B cell (primary cell): ENCODE results near the gene HS1BP3. TPM values are rescaled to one million over a fixed set of nuclear protein-coding genes. Genes with fewer than 3 reads are reported as not detected.

Experiments
- ATAC-seq: fragments of 200-7000 bp; cut with Tn5 transposase; one replicate; pipeline ENCODE4 v1.10.0; 2021; ENCODE audit warnings: low read depth, mild to moderate bottlenecking, moderate number of reproducible peaks, moderate library complexity
- CTCF ChIA-PET: fragments of 350-600 bp; sonication (Branson Sonifier 250); formaldehyde crosslinking; loops from one replicate; lab custom pipeline; 2021; ENCODE audit warnings: antibody characterized with exemption, inconsistent platforms; lab: Charles Lee
- POLR2A ChIA-PET: fragments of 350-600 bp; sonication (Branson Sonifier 250); formaldehyde crosslinking; loops from one replicate; lab custom pipeline; 2021; ENCODE audit warnings: antibody characterized with exemption; lab: Charles Lee
- DNase-seq: peaks from one replicate; pipeline ENCODE4 v3.0.0; 2013
- H2AFZ ChIP-seq: 2 replicates; pipeline ENCODE4 v1.6.1; 2012; ENCODE audit warnings: mild to moderate bottlenecking, low read depth, low read length; ENCODE audit not compliant: insufficient read depth, poor library complexity, severe bottlenecking
- H3K27ac ChIP-seq, 2 donors: 1 replicate in 1 of 2; 2 replicates in 1 of 2; pipeline ENCODE4 v1.5.1; 2012 to 2013; ENCODE audit warnings: low read length in 2 of 2, mild to moderate bottlenecking in 2 of 2, moderate library complexity in 1 of 2
- H3K27me3 ChIP-seq, 4 experiments: fragments of 200-600 bp in 1 of 4; sonication (generic) in 1 of 4; replicated peaks in 1 of 4; 1 replicate in 2 of 4; 2 replicates in 2 of 4; pipeline versions ENCODE4 v1.6.1 to v1.7.0; 2013 to 2016; ENCODE audit warnings: low read length in 3 of 4, mild to moderate bottlenecking in 2 of 4, mixed read lengths in 1 of 4, moderate library complexity in 1 of 4; ENCODE audit not compliant: insufficient read depth in 4 of 4, control insufficient read depth in 3 of 4; ENCODE audit errors: control extremely low read depth in 1 of 4
- H3K36me3 ChIP-seq, 2 experiments: replicated peaks in 1 of 2; 1 replicate in 1 of 2; 2 replicates in 1 of 2; pipeline versions ENCODE4 v1.6.1 to v1.7.1; 2013; ENCODE audit warnings: low read length in 1 of 2; ENCODE audit not compliant: insufficient read depth in 2 of 2, control insufficient read depth in 1 of 2; ENCODE audit errors: control extremely low read depth in 1 of 2, extremely low read depth in 1 of 2
- H3K4me1 ChIP-seq, 2 donors: fragments of 200-600 bp in 1 of 2; sonication (generic) in 1 of 2; 1 replicate in 1 of 2; 2 replicates in 1 of 2; pipeline versions ENCODE4 v1.5.1 to v1.6.1; 2013 to 2017; ENCODE audit warnings: low read length in 2 of 2; ENCODE audit not compliant: control insufficient read depth in 2 of 2, insufficient read depth in 2 of 2
- H3K4me2 ChIP-seq: replicated peaks from 2 replicates; pipeline ENCODE3; 2012; ENCODE audit warnings: mild to moderate bottlenecking, low read depth, low read length; ENCODE audit not compliant: poor library complexity, severe bottlenecking
- H3K4me3 ChIP-seq, 5 experiments: fragments of 200-600 bp in 1 of 5; sonication (generic) in 1 of 5; 1 replicate in 3 of 5; 2 replicates in 2 of 5; pipeline versions ENCODE4 v1.5.1 to v1.7.0; 2011 to 2016; ENCODE audit warnings: low read length in 4 of 5, mild to moderate bottlenecking in 4 of 5, low read depth in 2 of 5, control low read depth in 1 of 5, moderate library complexity in 1 of 5; ENCODE audit not compliant: insufficient read depth in 1 of 5; ENCODE audit errors: control extremely low read depth in 1 of 5, extremely low read depth in 1 of 5
- H3K79me2 ChIP-seq: fragments of 200-600 bp; sonication (generic); one replicate; pipeline ENCODE4 v1.6.0; 2016; ENCODE audit warnings: low read length; ENCODE audit not compliant: control insufficient read depth, insufficient read depth
- H3K9ac ChIP-seq: fragments of 200-600 bp; sonication (generic); 2 replicates; pipeline ENCODE4 v1.6.1; 2017; ENCODE audit warnings: mild to moderate bottlenecking, low read length, moderate library complexity
- H3K9me3 ChIP-seq, 3 donors: one replicate each; pipeline versions ENCODE4 v1.6.1 to v1.7.1; 2013; ENCODE audit warnings: low read length in 2 of 3; ENCODE audit not compliant: control insufficient read depth in 2 of 3, insufficient read depth in 1 of 3; ENCODE audit errors: control extremely low read depth in 1 of 3
- H4K20me1 ChIP-seq: 2 replicates; pipeline ENCODE4 v1.6.0; 2012; ENCODE audit warnings: mild to moderate bottlenecking, low read length; ENCODE audit not compliant: insufficient read depth, control insufficient read depth, poor library complexity, severe bottlenecking
- H3K27ac Mint-ChIP-seq: one replicate; pipeline ENCODE4 v1.8.0; 2021; ENCODE audit warnings: mixed read lengths
- H3K27me3 Mint-ChIP-seq: one replicate; pipeline ENCODE4 v1.8.0; 2021; ENCODE audit warnings: mixed read lengths
- H3K4me1 Mint-ChIP-seq: one replicate; pipeline ENCODE4 v1.8.0; 2021; ENCODE audit warnings: mixed read lengths
- H3K4me3 Mint-ChIP-seq: one replicate; pipeline ENCODE4 v1.8.0; 2021; ENCODE audit warnings: mixed read lengths
- H3K9me3 Mint-ChIP-seq: one replicate; pipeline ENCODE4 v1.8.0; 2022; ENCODE audit warnings: mixed read lengths; ENCODE audit not compliant: insufficient read depth
- EZH2 ChIP-seq: IDR thresholded peaks from 2 replicates; pipeline ENCODE4 v1.6.1; 2012; ENCODE audit warnings: borderline replicate concordance, low read depth, mild to moderate bottlenecking, moderate library complexity, low read length; ENCODE audit not compliant: insufficient read depth, poor library complexity, severe bottlenecking
- WGBS: methylation state at CpG from one replicate; pipeline ENCODE4 v1.1.5; 2013; ENCODE audit warnings: missing lambda C conversion rate; ENCODE audit not compliant: insufficient coverage; 5-methylcytosine and 5-hydroxymethylcytosine counted together
- intact Hi-C: fragments of 100-400 bp; cut with micrococcal nuclease; formaldehyde crosslinking; loops from one replicate; pipeline ENCODE4 v1.10.0; 2022
- polyA plus RNA-seq: library from polyadenylated mRNA; depleted of rRNA; stranded (reverse); fragments of >200 nt; gene quantifications from 2 replicates; pipeline ENCODE4 v1.2.3, GENCODE V29; 2012
- total RNA-seq, 2 donors: library from RNA; stranded (reverse); fragments of 120-200 nt in 1 of 2; gene quantifications; 1 replicate in 1 of 2; 2 replicates in 1 of 2; pipeline versions ENCODE4 v1.2.3 to v1.2.4, GENCODE V29; 2013 to 2022
- TF ChIP-seq, protein P1 (sequence below): fragments of 200-600 bp; IDR thresholded peaks from one replicate; pipeline ENCODE4 v1.8.0; 2022; ENCODE audit warnings: antibody characterized with exemption, mild to moderate bottlenecking

HS1BP3 gene
- total and polyA plus RNA-seq, 2 donors (not counting 1 experiment from before 2014, with no cell fraction given): 27.8 to 28.7 TPM

DNA sequence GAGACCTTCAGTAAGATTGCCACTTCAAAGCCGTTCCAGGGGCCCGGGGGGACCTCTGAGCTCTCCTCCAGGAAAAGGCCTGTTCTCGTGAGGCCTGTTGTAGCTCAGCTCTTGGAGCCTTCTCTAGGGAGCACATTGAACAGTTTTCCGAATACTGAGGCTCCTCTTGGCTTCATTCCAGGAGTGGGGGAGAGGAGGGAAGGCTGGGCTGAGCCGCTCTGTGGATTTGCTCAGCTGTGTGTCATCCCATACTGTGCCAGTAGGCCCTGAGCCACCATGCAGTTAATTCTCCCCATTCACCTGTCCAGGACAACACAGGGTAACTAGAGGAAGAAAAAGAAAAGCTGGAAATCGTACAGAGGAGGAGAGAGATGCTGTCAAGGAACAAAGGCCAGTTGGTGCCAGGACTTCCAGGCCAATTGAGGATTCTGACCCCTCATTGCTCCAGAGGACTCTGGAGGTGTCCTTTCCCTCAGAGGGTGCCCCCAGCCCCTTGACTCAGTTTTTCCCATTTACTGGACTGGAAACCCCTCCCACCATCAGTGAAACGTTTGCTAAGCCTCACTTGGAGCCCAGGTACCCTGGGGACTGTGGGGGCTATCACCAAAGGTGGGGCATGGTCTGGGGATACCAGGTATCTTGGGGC is 41.4 kb downstream of the HS1BP3 start:
- CTCF ChIA-PET: no interaction called here

DNA sequence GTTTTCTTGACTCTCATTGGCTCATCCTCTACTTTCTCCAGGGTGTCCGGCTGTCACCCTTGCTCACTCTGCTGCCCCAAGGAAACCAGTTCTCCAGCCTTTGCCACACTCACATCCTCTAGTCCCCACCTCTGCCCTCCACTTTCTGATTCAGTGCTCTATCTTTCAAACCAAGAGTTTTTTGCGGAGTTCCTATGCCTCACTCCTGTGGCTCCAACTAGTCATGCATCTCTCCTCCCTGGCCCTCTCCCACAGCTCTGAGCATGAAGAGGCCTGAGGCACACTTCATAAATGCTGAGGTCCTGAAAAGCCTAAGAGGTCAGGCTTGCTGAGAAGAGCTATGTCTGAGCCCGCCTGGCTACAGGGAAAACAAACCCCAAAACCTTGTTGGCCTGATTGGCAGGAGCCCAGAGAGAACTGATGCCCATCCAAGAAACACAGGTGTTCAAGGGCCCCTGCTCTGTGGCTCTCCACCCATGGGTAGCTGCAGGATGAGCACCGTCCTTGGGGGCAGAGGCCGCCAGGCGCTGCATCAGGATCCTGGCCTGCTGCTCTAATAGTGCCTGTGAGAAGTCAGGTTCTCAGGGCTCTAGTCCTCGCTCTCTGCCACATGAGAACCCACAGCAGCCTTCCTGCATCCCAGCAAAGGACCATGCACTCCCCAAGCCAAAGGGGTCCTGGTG is 42.1 kb downstream of the HS1BP3 start:
- Histone ChIP-seq H2AFZ (no peak overlapping the region), H3K4me2 (no peak overlapping the region), H3K36me3 (no peaks in the 10 kb centered on the region), H3K27ac (no peak overlapping the region), H3K4me3 (no peak overlapping the region), H3K4me1 (no peaks in the 10 kb centered on the region), H4K20me1 (no peaks in the 10 kb centered on the region), H3K27me3 (no peaks in the 10 kb centered on the region), H3K79me2 (no peaks in the 10 kb centered on the region), H3K9me3 (peaks cover 0 to 1% (median 0%) of the 10 kb centered on the region in 3 donors), H3K9ac (no peak overlapping the region)
- 95% methylated on average over 7 of the region's 7 CpGs for WGBS
- ChIA-PET CTCF (interaction anchor here (0.6 kb wide), 1 partner anchor 13 kb away, joined by 3 read pairs; no protein-coding TSS in a partner anchor), POLR2A (no interaction called here)
- ATAC-seq: no peak
- intact Hi-C loops: no loop called here
- no peak overlapping the region for H3K27ac Mint-ChIP-seq
- H3K9me3 Mint-ChIP-seq: no peaks in the 10 kb centered on the region
- no peaks in the 10 kb centered on the region for H3K27me3 Mint-ChIP-seq
- TF ChIP-seq, protein P1, sequence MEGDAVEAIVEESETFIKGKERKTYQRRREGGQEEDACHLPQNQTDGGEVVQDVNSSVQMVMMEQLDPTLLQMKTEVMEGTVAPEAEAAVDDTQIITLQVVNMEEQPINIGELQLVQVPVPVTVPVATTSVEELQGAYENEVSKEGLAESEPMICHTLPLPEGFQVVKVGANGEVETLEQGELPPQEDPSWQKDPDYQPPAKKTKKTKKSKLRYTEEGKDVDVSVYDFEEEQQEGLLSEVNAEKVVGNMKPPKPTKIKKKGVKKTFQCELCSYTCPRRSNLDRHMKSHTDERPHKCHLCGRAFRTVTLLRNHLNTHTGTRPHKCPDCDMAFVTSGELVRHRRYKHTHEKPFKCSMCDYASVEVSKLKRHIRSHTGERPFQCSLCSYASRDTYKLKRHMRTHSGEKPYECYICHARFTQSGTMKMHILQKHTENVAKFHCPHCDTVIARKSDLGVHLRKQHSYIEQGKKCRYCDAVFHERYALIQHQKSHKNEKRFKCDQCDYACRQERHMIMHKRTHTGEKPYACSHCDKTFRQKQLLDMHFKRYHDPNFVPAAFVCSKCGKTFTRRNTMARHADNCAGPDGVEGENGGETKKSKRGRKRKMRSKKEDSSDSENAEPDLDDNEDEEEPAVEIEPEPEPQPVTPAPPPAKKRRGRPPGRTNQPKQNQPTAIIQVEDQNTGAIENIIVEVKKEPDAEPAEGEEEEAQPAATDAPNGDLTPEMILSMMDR: no peak
- TF ChIP-seq EZH2: no peak
- DNase-seq: no peak
- no peaks in the 10 kb centered on the region for H3K4me1 Mint-ChIP-seq
- H3K4me3 Mint-ChIP-seq: no peak overlapping the region

More for the DNA sequence above, 41.4 kb downstream of the HS1BP3 start:
- intact Hi-C loops: no loop called here
- Histone ChIP-seq H3K27ac (no peak overlapping the region), H2AFZ (no peak overlapping the region), H3K27me3 (no peaks in the 10 kb centered on the region), H3K4me1 (peaks cover 0 to 4% of the 10 kb centered on the region in 2 donors), H3K79me2 (no peaks in the 10 kb centered on the region), H4K20me1 (no peaks in the 10 kb centered on the region), H3K9me3 (peaks cover 0 to 1% (median 0%) of the 10 kb centered on the region in 3 donors), H3K4me3 (no peak overlapping the region), H3K4me2 (no peak overlapping the region), H3K36me3 (no peaks in the 10 kb centered on the region), H3K9ac (no peak overlapping the region)
- DNase-seq (no peak), ATAC-seq (no peak)
- POLR2A ChIA-PET: no interaction called here
- no peak overlapping the region for H3K27ac Mint-ChIP-seq
- H3K27me3 Mint-ChIP-seq: no peaks in the 10 kb centered on the region
- TF ChIP-seq, protein P1: no peak
- TF ChIP-seq EZH2: no peak
- H3K4me3 Mint-ChIP-seq: no peak overlapping the region
- no peaks in the 10 kb centered on the region for H3K9me3 Mint-ChIP-seq
- whole genome bisulfite sequencing: 98% methylated on average over 3 of the region's 7 CpGs
- H3K4me1 Mint-ChIP-seq: peaks cover 1% of the 10 kb centered on the region
